Panc1 (cell line): Measurements from ENCODE around the gene DOK6. TPM values are rescaled to one million over a fixed set of nuclear protein-coding genes. Genes with fewer than 3 reads are reported as not detected.

ENCODE experiments used
- ATAC-seq: fragments of 200-7000 bp; cut with Tn5 transposase; 2 replicates; pipeline ENCODE4 v1.9.1; 2020; ENCODE audit warnings: mild to moderate bottlenecking, moderate library complexity
- BruUV-seq: library from RNA; stranded (reverse); fragments of 400-500 nt; replicated peaks from 2 replicates; lab custom pipeline; 2021; lab: Mats Ljungman, UMichigan
- CTCF ChIA-PET: fragments of 300-600 bp; sonication (Branson Sonifier 250); formaldehyde crosslinking; loops from one replicate; lab custom pipeline; 2022; ENCODE audit warnings: antibody characterized with exemption; lab: Charles Lee
- POLR2A ChIA-PET: fragments of 300-600 bp; sonication (Branson Sonifier 250); formaldehyde crosslinking; loops from one replicate; lab custom pipeline; 2022; ENCODE audit warnings: antibody characterized with exemption; lab: Charles Lee
- DNase-seq: peaks from one replicate; pipeline ENCODE4 v3.0.0-alpha.2; 2010; ENCODE audit warnings: low read depth, low spot score
- H3K27ac ChIP-seq: 2 replicates; pipeline ENCODE4 v1.5.1; 2011; ENCODE audit warnings: mild to moderate bottlenecking, low read length, inconsistent platforms
- H3K27me3 ChIP-seq: fragments of 200-500 bp; sonication (Bioruptor generic); 2 replicates; pipeline ENCODE4 v1.6.0; 2014; ENCODE audit warnings: low read length, inconsistent platforms; ENCODE audit not compliant: control insufficient read depth, insufficient read depth
- H3K36me3 ChIP-seq: fragments of 200-500 bp; sonication (Bioruptor generic); 2 replicates; pipeline ENCODE4 v1.5.1; 2014; ENCODE audit warnings: inconsistent platforms, mild to moderate bottlenecking, low read length, moderate library complexity; ENCODE audit not compliant: control insufficient read depth, insufficient read depth
- H3K4me1 ChIP-seq: 2 replicates; pipeline ENCODE4 v1.5.1; 2011; ENCODE audit warnings: inconsistent platforms, mild to moderate bottlenecking, low read length, moderate library complexity; ENCODE audit not compliant: control insufficient read depth, insufficient read depth
- H3K4me3 ChIP-seq, 2 experiments: 2 replicates each; pipeline ENCODE4 v1.5.1; 2011 to 2012; ENCODE audit warnings: low read depth in 2 of 2, low read length in 2 of 2, mild to moderate bottlenecking in 2 of 2, inconsistent platforms in 1 of 2, moderate library complexity in 1 of 2
- H3K9me3 ChIP-seq: fragments of 200-500 bp; sonication (Bioruptor generic); 2 replicates; pipeline ENCODE4 v1.5.1; 2014; ENCODE audit warnings: low read depth, mild to moderate bottlenecking, inconsistent platforms, low read length, moderate library complexity; ENCODE audit not compliant: control insufficient read depth, insufficient read depth
- CTCF ChIP-seq: fragments of 450-650 bp; IDR thresholded peaks from 2 replicates; pipeline ENCODE4 v1.5.1; 2017; ENCODE audit warnings: mild to moderate bottlenecking
- POLR2AphosphoS5 ChIP-seq: IDR thresholded peaks from 2 replicates; pipeline ENCODE4 v1.6.1; 2012; ENCODE audit warnings: mild to moderate bottlenecking, low read depth, low read length, moderate library complexity
- REST ChIP-seq, 2 experiments: IDR thresholded peaks; 2 replicates each; pipeline ENCODE4 v1.6.1; 2011 to 2012; ENCODE audit warnings: low read depth in 2 of 2, control low read depth in 1 of 2, low read length in 1 of 2, mild to moderate bottlenecking in 1 of 2, moderate library complexity in 1 of 2; ENCODE audit not compliant: insufficient read depth in 1 of 2
- SIN3A ChIP-seq: IDR thresholded peaks from 2 replicates; pipeline ENCODE4 v1.6.1; 2012; ENCODE audit warnings: low read depth, mild to moderate bottlenecking, low read length, moderate library complexity, borderline replicate concordance; ENCODE audit not compliant: insufficient read depth
- TCF7L2 ChIP-seq: IDR thresholded peaks from 2 replicates; pipeline ENCODE4 v1.6.1; 2011; ENCODE audit warnings: mild to moderate bottlenecking, low read depth, low read length, inconsistent platforms
- in situ Hi-C: cut with HindIII; loops from 2 replicates; pipeline ENCODE4 v1.10.0; 2016; ENCODE audit warnings: low sequenced_read_pairs, low pct_unique_long_range_greater_than_20kb
- intact Hi-C: fragments of 100-400 bp; cut with micrococcal nuclease; formaldehyde crosslinking; loops from one replicate; pipeline ENCODE4 v1.10.0; 2022; ENCODE audit not compliant: unreplicated experiment
- total RNA-seq: library from RNA; stranded (reverse); gene quantifications from one replicate; pipeline ENCODE4 v1.2.1, GENCODE V29; 2021; ENCODE audit not compliant: unreplicated experiment

Gene DOK6
- total RNA-seq, 1 experiment from 2014 or later, result not detected

GRCh38 chr18:69580107-69580506, 179.4 kb downstream of the DOK6 start:
- no TSS peak for BruUV-seq
- H3K27ac ChIP-seq, result no peak overlapping the region
- no peaks in the 10 kb centered on the region for H3K9me3 ChIP-seq
- H3K27me3 ChIP-seq, result no peaks in the 10 kb centered on the region
- in situ Hi-C loops (no loop called here), intact Hi-C loops (no loop called here)
- CTCF ChIA-PET, result no interaction called here
- H3K36me3 ChIP-seq, result no peaks in the 10 kb centered on the region
- no peak overlapping the region for H3K4me3 ChIP-seq
- POLR2A ChIA-PET, result no interaction called here
- DNase-seq, result no peak
- ATAC-seq, result no peak
- H3K4me1 ChIP-seq, result no peaks in the 10 kb centered on the region
- no peak for TF ChIP-seq CTCF
- TF ChIP-seq TCF7L2, result no peak
- no peak for TF ChIP-seq POLR2AphosphoS5
- TF ChIP-seq REST (IDR thresholded peaks at IDR 0.05; ENCODE audit: insufficient read depth in 1 of 2, low read depth in 2 of 2, low read length in 1 of 2), result no peak
- no peak for TF ChIP-seq SIN3A

- no peak overlapping the region for H3K4me3 ChIP-seq
- H3K9me3 ChIP-seq, result no peaks in the 10 kb centered on the region
- CTCF ChIA-PET, result no interaction called here
- intact Hi-C loops, result no loop called here
- no peaks in the 10 kb centered on the region for H3K36me3 ChIP-seq
- no peak overlapping the region for H3K27ac ChIP-seq
- BruUV-seq, result no TSS peak
- in situ Hi-C loops, result no loop called here
- no peak for DNase-seq
- no peaks in the 10 kb centered on the region for H3K27me3 ChIP-seq
- TF ChIP-seq SIN3A (no peak), CTCF (no peak), REST (IDR thresholded peaks at IDR 0.05; ENCODE audit: insufficient read depth in 1 of 2, low read depth in 2 of 2, low read length in 1 of 2) (no peak)
- H3K4me1 ChIP-seq, result no peaks in the 10 kb centered on the region
- POLR2A ChIA-PET, result interaction anchor here (0.7 kb wide), 1 partner anchor 1781 kb away, joined by 4 read pairs; no protein-coding TSS in a partner anchor
- ATAC-seq, result no peak
Observed at GRCh38 chr18:69584429-69584828, 183.7 kb downstream of the DOK6 start.
